Measurements from ENCODE around the gene ASB8. TPM values are rescaled to one million over a fixed set of nuclear protein-coding genes. Genes with fewer than 3 reads are reported as not detected.

The ASB8 gene
- total RNA-seq, 1 donor from 2014 or later = 36.1 TPM

GRCh38 chr12:48105867-48106680 lies 51.2 kb downstream of the ASB8 start, which contains the start of gene SENP1:
Gene SENP1, minus strand, starts transcription at chr12:48106079. Its CDS starts 4,607 bp downstream, at chr12:48101472.
- H3K4me3 Mint-ChIP-seq = peak within 1 kb of the TSS; percentile 97
- H3K36me3 Mint-ChIP-seq (ENCODE audit: low read depth) = peaks cover 8% of the 10 kb centered on the region
- no peaks in the 10 kb centered on the region for H3K9me3 Mint-ChIP-seq
- peak within 1 kb of the TSS; percentile 96 for H3K27ac Mint-ChIP-seq
- DNase-seq (ENCODE audit: low spot score) = peak; percentile 87
- peaks cover 48% of the 10 kb centered on the region for H3K4me1 Mint-ChIP-seq (ENCODE audit: low read depth)
- intact Hi-C loops (cut with micrococcal nuclease) = loop anchor here (1.0 to 10.0 kb wide), 12 partner anchors 13 to 709 kb away; partner anchors contain the start of genes ASB8, CACNB3, CCDC184 and CCNT1
- H3K27me3 Mint-ChIP-seq (ENCODE audit: insufficient read depth) = peaks cover 5% of the 10 kb centered on the region

GRCh38 chr12:48105321-48105866 lies 51.9 kb downstream of the ASB8 start:
- H3K36me3 Mint-ChIP-seq (ENCODE audit: low read depth) = peaks cover 8% of the 10 kb centered on the region
- intact Hi-C loops (cut with micrococcal nuclease) = loop anchor here (1.0 to 10.0 kb wide), 6 partner anchors 77 to 709 kb away; partner anchors contain the start of genes CACNB3, CCDC184 and ZNF641
- peak overlapping the region; percentile 97 for H3K4me3 Mint-ChIP-seq
- peaks cover 48% of the 10 kb centered on the region for H3K4me1 Mint-ChIP-seq (ENCODE audit: low read depth)
- peaks cover 5% of the 10 kb centered on the region for H3K27me3 Mint-ChIP-seq (ENCODE audit: insufficient read depth)
- DNase-seq (ENCODE audit: low spot score) = no peak
- H3K27ac Mint-ChIP-seq = peak overlapping the region; percentile 96
- H3K9me3 Mint-ChIP-seq = no peaks in the 10 kb centered on the region

- Mint-ChIP-seq H3K9me3 (no peaks in the 10 kb centered on the region), H3K27ac (peak overlapping the region; percentile 96), H3K27me3 (ENCODE audit: insufficient read depth) (no peaks in the 10 kb centered on the region), H3K4me1 (ENCODE audit: low read depth) (peaks cover 43% of the 10 kb centered on the region), H3K4me3 (peak overlapping the region; percentile 97), H3K36me3 (ENCODE audit: low read depth) (peaks cover 10% of the 10 kb centered on the region)
- DNase-seq (ENCODE audit: low spot score) = no peak
- intact Hi-C loops (cut with micrococcal nuclease) = loop anchor here (5.0 to 10.0 kb wide), 2 partner anchors 710 to 1918 kb away; partner anchors contain the start of gene CACNB3
Measured at GRCh38 chr12:48104531-48104930, 52.8 kb downstream of the ASB8 start.

Other genes with a start within 250 kb of the ASB8 start
- gene TMEM106C, start 193.9 kb downstream of the ASB8 start, total RNA-seq = 139 and 143 TPM in 2 replicates
- gene COL2A1, start 153.0 kb downstream of the ASB8 start, total RNA-seq = 0.08 TPM in 1 of 2 replicates, not detected in the other
- gene SENP1, start 51.4 kb downstream of the ASB8 start, total RNA-seq = 51.3 and 52.2 TPM in 2 replicates
- gene PFKM, start 38.2 kb downstream of the ASB8 start, total RNA-seq = 59.7 and 68.4 TPM in 2 replicates
- 0.61 and 0.75 TPM in 2 replicates for gene CCDC184, start 26.1 kb upstream of the ASB8 start, total RNA-seq
- not detected in 2 replicates for gene OR10AD1, start 45.8 kb upstream of the ASB8 start, total RNA-seq
- gene ZNF641, start 193.4 kb upstream of the ASB8 start, total RNA-seq = 7.0 and 7.1 TPM in 2 replicates